Head of caudate nucleus (tissue), 42 donors: ENCODE measurements around the gene ZP4.

Source experiments
- DNase-seq, 42 donors: peaks; one replicate each; pipeline versions ENCODE4 v3.0.0 to v3.0.0-alpha.2; 2020 to 2021; ENCODE audit warnings: mixed read lengths in 7 of 42
- intact Hi-C: fragments of 100-400 bp; cut with DNase I; formaldehyde crosslinking; loops from one replicate; pipeline ENCODE4 v1.15.0; 2022

Gene ZP4

DNA sequence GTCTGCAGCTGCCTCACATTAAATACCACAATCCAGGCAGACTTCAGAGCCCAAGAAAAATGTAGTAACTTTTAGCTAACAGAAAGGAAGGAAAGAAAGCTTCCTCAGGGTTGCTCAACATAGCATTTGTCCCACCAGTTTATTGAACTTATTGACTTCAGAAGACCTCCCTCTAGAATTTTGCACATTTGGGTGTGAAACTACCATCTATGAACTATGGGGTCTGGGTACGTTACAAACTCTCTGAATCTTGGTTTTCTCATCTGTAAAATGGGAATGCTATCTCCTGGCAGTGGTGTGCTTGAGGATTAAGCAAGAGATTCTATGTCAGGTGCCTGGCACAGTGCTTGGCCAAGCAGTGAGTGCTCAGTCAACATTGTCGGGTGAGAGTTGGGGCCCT lies at the start of gene ZP4:
Gene ZP4 (minus strand): TSS at position 101 of the 400 bp plus-strand sequence. CDS start 287 bp downstream, outside the sequence.
- intact Hi-C loops, result no loop called here
- DNase-seq, result no peak

DNA sequence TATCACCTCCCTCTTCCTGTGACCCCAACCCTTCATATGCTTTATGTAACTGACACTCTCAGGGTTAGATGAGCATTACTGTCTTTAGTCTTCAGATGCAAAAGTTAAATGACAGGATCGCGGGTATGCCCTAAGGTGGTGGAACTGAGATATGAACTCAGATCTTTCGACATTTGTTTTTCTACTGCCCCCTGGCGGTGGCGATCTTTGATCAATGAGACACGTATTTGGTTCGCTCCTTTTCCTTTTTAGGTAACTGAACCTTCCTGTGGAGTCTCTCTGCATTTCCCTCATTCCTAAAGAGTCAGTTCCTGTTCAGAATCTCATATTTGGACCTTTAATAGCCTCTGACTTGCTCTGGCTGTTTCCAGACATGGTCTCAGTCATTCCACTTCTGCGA lies 47.8 kb upstream of the ZP4 start:
- intact Hi-C loops, result no loop called here
- DNase-seq, result no peak

GRCh38 chr1:237938068-237938467 lies 47.3 kb upstream of the ZP4 start:
- intact Hi-C loops, result no loop called here
- DNase-seq, result no peak

GRCh38 chr1:237932816-237933215 lies 42.1 kb upstream of the ZP4 start:
- no peak for DNase-seq
- intact Hi-C loops, result no loop called here

- intact Hi-C loops, result no loop called here
- DNase-seq, result no peak
Measured at GRCh38 chr1:237931581-237931980, 40.9 kb upstream of the ZP4 start.

DNA sequence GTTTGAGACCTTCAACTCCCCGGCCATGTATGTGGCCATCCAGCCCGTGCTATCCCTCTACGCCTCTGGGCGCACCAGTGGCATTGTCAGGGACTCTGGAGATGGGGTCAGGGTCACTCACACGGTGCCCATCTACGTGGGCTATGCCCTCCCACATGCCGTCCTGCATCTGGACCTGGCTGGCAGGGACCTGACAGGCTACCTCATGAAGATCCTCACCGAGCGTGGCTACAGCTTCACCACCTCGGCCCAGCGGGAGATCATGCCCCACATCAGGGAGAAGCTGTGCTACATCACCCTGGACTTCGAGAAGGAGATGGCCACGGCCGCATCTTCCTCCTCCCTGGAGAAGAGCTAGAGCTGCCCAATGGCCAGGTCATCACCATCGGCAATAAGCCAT lies 36.5 kb upstream of the ZP4 start:
- intact Hi-C loops, result no loop called here
- no peak for DNase-seq

DNA sequence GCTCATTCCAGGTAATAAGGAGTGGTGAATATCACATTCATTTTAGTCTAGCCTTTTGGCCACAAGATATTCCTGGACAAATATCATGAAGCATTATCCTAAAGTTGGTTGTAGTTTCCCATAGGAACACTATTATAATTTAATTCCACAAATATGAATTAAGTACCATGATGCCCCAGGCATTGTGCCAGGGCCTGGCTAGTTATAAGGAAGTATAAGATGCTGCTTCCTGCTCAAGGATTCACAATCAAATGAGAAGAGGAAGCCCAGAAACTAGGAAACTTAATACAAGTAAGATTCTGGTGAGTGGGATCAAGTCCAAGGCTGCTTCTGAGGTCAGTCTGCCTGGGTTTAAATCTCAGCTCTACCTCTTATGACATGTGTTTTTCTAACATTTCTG lies 30.6 kb upstream of the ZP4 start:
- no peak for DNase-seq
- intact Hi-C loops, result no loop called here

- DNase-seq, result no peak
- intact Hi-C loops, result no loop called here
Measured at GRCh38 chr1:237913345-237913744, 22.6 kb upstream of the ZP4 start.

DNA sequence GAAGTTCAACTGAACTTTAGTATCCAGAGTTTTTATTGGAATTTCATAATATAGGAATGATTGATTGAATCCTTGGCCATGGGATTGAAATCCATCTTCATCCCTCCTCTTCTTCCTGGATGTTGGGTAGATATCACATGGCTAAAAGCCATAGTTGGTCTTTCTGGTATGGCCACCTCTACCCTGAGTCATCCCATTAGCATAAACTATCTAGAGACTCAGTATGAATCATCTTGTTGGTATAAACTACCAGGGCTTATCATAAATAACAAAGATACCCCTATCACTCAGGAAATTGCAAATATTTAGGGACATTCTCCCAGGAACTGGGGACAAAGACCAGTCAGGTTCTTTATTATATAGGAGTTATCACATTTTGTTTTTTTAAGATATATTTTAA lies 21.2 kb upstream of the ZP4 start:
- no peak for DNase-seq
- intact Hi-C loops, result no loop called here

DNA sequence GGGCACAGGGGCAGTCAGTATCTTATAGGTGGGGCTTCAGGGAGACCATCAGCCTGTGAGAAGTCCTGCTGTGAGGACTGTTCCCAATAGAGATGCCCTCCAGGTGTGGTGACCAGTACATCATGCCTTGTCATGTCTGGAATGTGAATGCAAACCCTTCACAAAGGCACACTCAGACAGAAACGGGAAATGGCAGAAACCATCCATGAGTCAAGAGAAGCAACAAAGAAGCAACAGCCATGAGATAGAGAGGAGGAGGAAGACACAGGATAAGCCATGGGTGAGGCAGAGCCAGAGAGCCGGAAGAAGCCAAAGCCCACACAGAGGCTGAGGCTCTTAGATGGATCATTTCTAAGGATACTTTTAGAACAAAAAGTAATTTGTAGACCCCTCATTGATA lies 20.1 kb upstream of the ZP4 start:
- no peak for DNase-seq
- intact Hi-C loops, result no loop called here

- intact Hi-C loops, result no loop called here
- no peak for DNase-seq
Measured at GRCh38 chr1:237903961-237904360, 13.2 kb upstream of the ZP4 start.

GRCh38 chr1:237902960-237903743 lies 12.4 kb upstream of the ZP4 start:
- DNase-seq, result no peak
- intact Hi-C loops, result no loop called here

- intact Hi-C loops, result no loop called here
- DNase-seq, result peak in 4 of 42 donors; percentile 3 to 29 (median 6)
Measured at GRCh38 chr1:237901299-237901934, 10.7 kb upstream of the ZP4 start.

- intact Hi-C loops, result no loop called here
Measured at GRCh38 chr1:237895630-237896029, 4.9 kb upstream of the ZP4 start.

DNA sequence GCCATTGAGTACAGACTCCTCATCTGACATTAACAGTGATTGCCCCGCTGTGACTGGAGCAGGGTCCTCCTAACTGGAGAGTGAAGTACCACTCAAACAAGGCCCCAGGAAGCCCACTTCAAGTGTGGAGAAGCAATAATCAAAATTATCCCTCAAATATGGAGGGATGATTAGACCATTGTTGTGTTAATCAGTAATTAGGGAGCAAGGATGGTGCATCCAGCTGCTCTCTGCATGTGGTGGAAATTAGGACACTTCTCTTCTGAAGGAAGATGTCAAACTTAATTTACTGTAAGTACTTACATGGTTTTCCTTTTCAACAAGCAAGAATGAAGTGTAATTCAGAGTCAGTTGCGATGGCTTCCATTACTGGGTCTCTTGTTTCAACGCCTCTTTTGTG lies 3.4 kb upstream of the ZP4 start:
- intact Hi-C loops, result no loop called here
- DNase-seq, result no peak

More at GRCh38 chr1:237895630-237896029, 4.9 kb upstream of the ZP4 start:
- no peak for DNase-seq

DNA sequence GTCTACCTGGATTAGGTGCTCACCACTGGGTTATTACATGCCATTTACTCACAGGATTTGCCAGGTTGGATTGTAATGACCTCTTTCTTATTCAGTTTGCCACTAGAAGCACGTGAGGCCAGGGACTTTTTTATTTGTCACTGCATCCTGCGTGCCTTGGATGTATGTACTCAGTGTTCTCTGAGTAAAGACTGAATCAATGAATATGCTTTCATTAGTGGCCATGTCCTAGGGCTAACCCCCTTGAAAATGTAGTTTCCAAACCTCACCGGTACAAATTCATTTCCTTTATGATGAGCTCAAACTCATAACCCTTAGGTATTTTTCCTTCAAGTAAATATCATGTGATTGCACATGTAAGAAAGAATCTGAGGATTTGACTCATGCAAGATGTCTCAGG lies 1.3 kb upstream of the ZP4 start:
- no peak for DNase-seq
- intact Hi-C loops, result no loop called here

- no peak for DNase-seq
- intact Hi-C loops, result no loop called here
Measured at GRCh38 chr1:237891266-237891665, 544 bp upstream of the ZP4 start.

GRCh38 chr1:237890416-237890815 lies 306 bp downstream of the ZP4 start:
- intact Hi-C loops, result no loop called here
- DNase-seq, result no peak

GRCh38 chr1:237888143-237888542 lies 2.6 kb downstream of the ZP4 start:
- DNase-seq, result no peak
- intact Hi-C loops, result no loop called here

- no peak for DNase-seq
- intact Hi-C loops, result no loop called here
Measured at GRCh38 chr1:237887542-237887941, 3.2 kb downstream of the ZP4 start.

DNA sequence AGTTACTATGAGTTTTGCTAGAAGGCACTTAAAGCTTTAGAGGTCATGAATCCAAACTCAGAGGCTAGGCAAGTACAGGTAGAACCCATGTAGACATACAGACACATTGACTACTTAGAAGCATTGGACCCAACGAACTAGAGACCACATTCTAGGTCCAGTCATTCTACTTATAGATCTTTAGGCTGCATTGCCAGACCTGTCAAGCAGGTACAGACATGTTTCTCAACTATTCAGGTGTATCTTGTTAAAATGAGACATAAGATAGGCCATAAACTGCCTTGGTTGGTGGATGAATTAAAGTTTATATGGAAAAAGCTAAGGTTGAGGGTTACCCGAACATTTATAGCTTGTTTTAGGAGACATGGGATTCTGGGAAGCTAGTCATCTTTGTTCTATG lies 6.5 kb downstream of the ZP4 start:
- no peak for DNase-seq
- intact Hi-C loops, result no loop called here
